RWPE1 (cell line): Measurements from ENCODE around the gene RANGAP1.

Source experiments
- CTCF ChIA-PET: fragments of 350-600 bp; sonication (Branson Sonifier 250); formaldehyde crosslinking; extraction: SDS; loops from one replicate; lab custom pipeline; 2021; lab: Yijun Ruan, JAX
- POLR2A ChIA-PET: fragments of 400-600 bp; formaldehyde crosslinking; extraction: SDS; loops from one replicate; lab custom pipeline; 2020; ENCODE audit warnings: antibody characterized with exemption; ENCODE audit not compliant: low non-redundant PET; lab: Yijun Ruan, JAX
- DNase-seq: peaks from one replicate; pipeline ENCODE4 v3.0.0; 2012; ENCODE audit warnings: low spot score
- H3K27ac ChIP-seq: fragments of 450-650 bp; 2 replicates; pipeline ENCODE4 v1.5.1; 2017
- CTCF ChIP-seq: fragments of 450-650 bp; conservative IDR thresholded peaks from 2 replicates; pipeline ENCODE4 v1.5.1; 2017; ENCODE audit warnings: low read depth, mild to moderate bottlenecking

RANGAP1 gene

GRCh38 chr22:41330169-41330568 lies 44.2 kb upstream of the RANGAP1 start:
- TF ChIP-seq CTCF = no peak

DNA sequence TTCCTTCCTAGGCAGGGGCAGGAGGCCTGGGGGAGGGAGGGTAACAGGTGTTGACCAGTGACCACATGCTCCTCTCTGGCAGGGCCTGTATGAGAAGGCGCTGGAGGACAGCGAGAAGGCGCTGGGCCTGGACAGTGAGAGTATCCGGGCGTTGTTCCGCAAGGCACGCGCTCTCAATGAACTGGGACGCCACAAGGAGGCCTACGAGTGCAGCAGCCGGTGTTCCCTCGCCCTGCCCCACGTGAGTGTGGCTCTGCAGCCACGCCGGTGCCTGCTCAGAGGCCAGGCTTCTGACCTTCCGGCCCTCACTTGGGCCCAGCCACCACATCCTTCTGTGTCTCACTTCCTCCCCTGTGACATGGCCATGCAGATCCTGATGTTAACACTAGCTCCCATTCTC lies 41.1 kb upstream of the RANGAP1 start:
- TF ChIP-seq CTCF = no peak
- ChIA-PET POLR2A (no interaction called here), CTCF (no interaction called here)
- no peak for DNase-seq
- H3K27ac ChIP-seq = no peak overlapping the region

More at GRCh38 chr22:41330169-41330568, 44.2 kb upstream of the RANGAP1 start:
- no peak for DNase-seq
- ChIA-PET POLR2A (no interaction called here), CTCF (no interaction called here)
- H3K27ac ChIP-seq = no peak overlapping the region; the same call in 1 of the 2 replicates

DNA sequence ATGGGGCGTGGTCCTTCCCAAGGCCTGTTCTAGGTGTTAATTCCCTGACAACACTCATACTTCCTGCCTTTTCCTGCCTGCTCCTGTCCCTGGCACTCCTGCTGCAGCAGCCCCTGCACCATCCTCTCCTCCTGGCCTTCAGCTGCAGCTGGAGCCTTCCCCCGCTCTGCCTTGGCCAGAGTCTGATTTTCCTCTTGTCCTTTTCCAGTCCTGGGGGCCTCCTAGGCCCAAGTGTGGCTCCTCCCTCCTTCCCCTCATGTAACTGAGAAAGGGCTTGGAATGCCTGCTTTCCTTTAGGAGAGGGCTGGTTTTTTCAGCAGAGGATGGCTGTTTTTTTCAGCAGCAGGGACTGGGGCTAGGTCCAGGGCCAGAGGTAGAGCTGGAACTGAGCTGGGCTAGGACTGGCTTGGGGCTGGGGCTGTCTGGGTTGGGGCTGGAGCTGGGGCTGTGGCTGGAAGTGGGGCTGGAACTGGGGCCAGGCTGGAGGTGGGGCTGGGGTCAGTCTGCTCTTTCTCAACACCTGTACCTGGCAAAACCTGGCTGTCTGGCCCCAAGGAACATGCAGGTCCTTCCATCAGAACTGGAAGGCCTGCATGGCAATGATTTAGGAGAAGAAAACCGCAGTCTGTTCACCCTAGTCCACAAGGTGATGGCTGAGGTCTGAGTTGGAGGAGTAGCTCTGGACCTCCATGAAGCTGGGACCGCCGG lies 39.0 kb upstream of the RANGAP1 start:
- H3K27ac ChIP-seq = peak overlapping the region; percentile 73
- ChIA-PET POLR2A (no interaction called here), CTCF (interaction anchor here (0.5 kb wide), 1 partner anchor 40 kb away, joined by 5 read pairs; no protein-coding TSS in a partner anchor)
- TF ChIP-seq CTCF = no peak
- DNase-seq = no peak

- POLR2A ChIA-PET = no interaction called here
- CTCF ChIA-PET = no interaction called here
- TF ChIP-seq CTCF = no peak
- peak overlapping the region; percentile 4; the same call in 1 of the 2 replicates for H3K27ac ChIP-seq
- DNase-seq = no peak
These were observed 34.6 kb upstream of the RANGAP1 start for GRCh38 chr22:41320416-41321240.

DNA sequence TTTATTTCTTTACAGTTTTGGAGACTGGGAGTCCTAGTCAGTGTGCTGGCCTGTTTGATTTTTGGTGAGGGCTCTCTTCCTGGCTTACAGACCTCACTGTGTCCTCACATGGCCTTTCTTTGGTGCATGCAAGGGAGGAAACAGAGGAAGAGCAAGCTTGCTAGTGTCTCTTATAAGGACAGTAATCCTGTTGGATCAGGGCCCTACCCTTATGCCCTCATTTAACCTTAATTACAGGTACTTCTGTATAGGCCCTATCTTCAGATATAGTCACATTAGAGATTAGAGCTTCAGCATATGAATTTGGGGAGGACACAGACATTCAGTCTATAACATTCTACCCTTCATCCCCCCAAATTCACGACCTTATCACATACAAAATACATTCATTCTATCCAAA lies 29.6 kb upstream of the RANGAP1 start:
- TF ChIP-seq CTCF = no peak
- ChIA-PET POLR2A (no interaction called here), CTCF (no interaction called here)
- no peak for DNase-seq
- no peak overlapping the region for H3K27ac ChIP-seq

DNA sequence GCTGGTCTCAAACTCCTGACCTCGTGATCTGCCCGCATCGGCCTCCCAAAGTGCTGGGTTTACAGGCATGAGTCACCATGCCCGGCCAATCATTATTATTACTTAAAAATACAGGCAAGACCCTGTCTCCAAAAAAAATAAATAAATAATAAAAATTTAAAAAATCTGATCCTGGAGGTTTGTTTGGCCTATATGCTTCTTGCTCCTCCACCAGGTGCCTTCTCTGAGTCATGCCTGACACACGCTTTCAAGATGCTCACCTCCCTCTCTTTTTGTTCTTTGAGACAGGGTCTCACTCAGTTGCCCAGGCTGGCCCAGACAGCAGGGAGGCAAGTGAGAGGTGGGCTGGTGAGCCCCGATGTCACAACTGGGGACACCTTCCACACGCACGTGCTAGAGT lies 28.8 kb upstream of the RANGAP1 start:
- ChIA-PET POLR2A (no interaction called here), CTCF (no interaction called here)
- peak overlapping the region; percentile 19; the same call in 1 of the 2 replicates for H3K27ac ChIP-seq
- no peak for DNase-seq
- no peak for TF ChIP-seq CTCF
